ENCODE data around the gene TPM2.

TPM2 gene

DNA sequence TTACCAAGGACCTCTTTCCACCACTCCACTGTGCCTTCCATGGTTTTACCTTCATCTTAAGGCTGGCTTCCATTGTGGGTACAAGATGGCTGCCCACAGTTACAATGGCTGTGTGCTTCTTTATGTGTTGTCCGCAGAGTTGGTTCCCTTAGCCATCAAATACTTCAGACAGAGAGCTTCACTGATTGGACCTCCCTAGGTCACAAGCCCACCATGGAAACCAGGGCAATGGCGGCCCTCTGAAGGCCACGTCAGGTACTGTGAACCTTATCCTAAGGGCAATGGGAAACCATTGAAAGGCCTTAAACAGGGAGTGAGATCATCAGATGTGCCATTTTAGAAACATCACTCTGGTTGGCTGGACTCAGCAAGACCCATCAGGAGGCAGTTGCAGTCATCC, 21.8 kb downstream of the TPM2 start:
- Mint-ChIP-seq H3K9me3 (no peaks in the 10 kb centered on the region), H3K36me3 (ENCODE audit: low read depth) (no peaks in the 10 kb centered on the region), H3K4me3 (no peak overlapping the region)

DNA sequence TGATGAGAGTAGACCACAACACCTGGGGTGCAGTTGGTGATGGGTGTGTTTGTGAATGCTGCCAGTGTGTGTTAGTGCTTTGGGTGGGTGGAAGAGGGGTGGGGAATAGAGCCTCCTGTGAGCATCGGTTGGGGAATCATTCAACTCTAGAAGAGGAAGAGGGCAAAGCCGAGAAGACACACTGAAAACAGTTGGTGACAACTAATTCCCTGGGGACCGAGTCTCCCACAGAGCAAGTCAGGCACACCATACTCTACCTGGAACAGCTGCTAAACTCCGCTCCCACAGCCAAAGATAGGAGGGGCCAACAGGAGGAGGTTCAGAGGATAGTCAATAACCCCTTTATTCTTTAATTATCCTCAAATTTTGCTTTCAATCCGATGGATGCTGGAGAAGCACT, 23.2 kb downstream of the TPM2 start:
- H3K9me3 Mint-ChIP-seq = no peaks in the 10 kb centered on the region
- no peak overlapping the region for H3K27ac Mint-ChIP-seq
- no peak overlapping the region for H3K4me3 Mint-ChIP-seq

More for the DNA sequence above, 21.8 kb downstream of the TPM2 start:
- H3K4me1 Mint-ChIP-seq (ENCODE audit: low read depth) = peaks cover 22% of the 10 kb centered on the region
- no peak overlapping the region for H3K27ac Mint-ChIP-seq
- no peak for DNase-seq (ENCODE audit: low spot score)
- peaks cover 1% of the 10 kb centered on the region for H3K27me3 Mint-ChIP-seq (ENCODE audit: low read depth)

DNA sequence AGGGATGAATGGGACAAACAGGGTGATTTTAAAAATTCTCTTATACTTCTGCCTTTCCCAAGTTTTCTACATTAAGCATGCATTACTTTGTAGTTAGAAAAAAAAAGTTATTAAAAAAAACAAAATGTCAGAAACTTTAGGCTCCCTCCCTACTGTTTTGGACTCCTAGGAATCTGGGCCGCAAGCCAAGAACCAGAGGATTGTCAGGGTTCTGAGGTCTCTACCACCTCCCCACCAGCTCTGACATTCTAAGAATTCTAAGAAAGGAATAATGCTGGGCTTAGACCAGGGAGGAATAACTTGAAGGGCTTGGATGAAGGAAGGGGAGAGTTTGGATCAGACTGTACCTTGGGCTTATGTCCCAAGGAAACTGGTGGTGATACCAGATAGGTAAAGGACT, 23.7 kb downstream of the TPM2 start:
- no peaks in the 10 kb centered on the region for H3K27me3 Mint-ChIP-seq (ENCODE audit: low read depth)
- no peak overlapping the region for H3K27ac Mint-ChIP-seq
- peaks cover 39% of the 10 kb centered on the region for H3K4me1 Mint-ChIP-seq (ENCODE audit: low read depth)
- peaks cover 13% of the 10 kb centered on the region for H3K36me3 Mint-ChIP-seq (ENCODE audit: low read depth)
- peak overlapping the region; percentile 65 for H3K4me3 Mint-ChIP-seq
- H3K9me3 Mint-ChIP-seq = no peaks in the 10 kb centered on the region
- DNase-seq (ENCODE audit: low spot score) = no peak

More for the DNA sequence above, 23.2 kb downstream of the TPM2 start:
- H3K27me3 Mint-ChIP-seq (ENCODE audit: low read depth) = no peaks in the 10 kb centered on the region
- peaks cover 10% of the 10 kb centered on the region for H3K36me3 Mint-ChIP-seq (ENCODE audit: low read depth)
- H3K4me1 Mint-ChIP-seq (ENCODE audit: low read depth) = peaks cover 36% of the 10 kb centered on the region
- no peak for DNase-seq (ENCODE audit: low spot score)

DNA sequence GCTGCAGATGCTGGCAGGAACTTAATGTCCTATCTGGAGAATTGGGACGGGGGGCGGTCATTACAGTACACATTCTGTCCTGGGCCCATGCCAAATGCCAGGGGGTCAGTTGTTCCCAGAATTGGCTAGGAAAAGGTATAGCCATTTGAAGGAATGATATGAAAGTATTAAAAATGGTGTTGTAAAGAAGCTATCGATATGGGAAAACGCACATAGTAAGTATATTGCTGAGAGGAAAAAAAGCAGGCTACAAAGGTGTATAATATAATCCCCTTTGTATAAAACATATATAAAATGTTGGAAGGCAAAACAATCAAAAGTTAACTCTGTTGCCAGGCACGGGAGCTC, 24.3 kb downstream of the TPM2 start:
- Mint-ChIP-seq H3K36me3 (ENCODE audit: low read depth) (peaks cover 19% of the 10 kb centered on the region), H3K27ac (peak overlapping the region; percentile 87), H3K27me3 (ENCODE audit: low read depth) (no peaks in the 10 kb centered on the region), H3K9me3 (no peaks in the 10 kb centered on the region), H3K4me3 (peak overlapping the region; percentile 92), H3K4me1 (ENCODE audit: low read depth) (peaks cover 45% of the 10 kb centered on the region)
- DNase-seq (ENCODE audit: low spot score) = no peak

DNA sequence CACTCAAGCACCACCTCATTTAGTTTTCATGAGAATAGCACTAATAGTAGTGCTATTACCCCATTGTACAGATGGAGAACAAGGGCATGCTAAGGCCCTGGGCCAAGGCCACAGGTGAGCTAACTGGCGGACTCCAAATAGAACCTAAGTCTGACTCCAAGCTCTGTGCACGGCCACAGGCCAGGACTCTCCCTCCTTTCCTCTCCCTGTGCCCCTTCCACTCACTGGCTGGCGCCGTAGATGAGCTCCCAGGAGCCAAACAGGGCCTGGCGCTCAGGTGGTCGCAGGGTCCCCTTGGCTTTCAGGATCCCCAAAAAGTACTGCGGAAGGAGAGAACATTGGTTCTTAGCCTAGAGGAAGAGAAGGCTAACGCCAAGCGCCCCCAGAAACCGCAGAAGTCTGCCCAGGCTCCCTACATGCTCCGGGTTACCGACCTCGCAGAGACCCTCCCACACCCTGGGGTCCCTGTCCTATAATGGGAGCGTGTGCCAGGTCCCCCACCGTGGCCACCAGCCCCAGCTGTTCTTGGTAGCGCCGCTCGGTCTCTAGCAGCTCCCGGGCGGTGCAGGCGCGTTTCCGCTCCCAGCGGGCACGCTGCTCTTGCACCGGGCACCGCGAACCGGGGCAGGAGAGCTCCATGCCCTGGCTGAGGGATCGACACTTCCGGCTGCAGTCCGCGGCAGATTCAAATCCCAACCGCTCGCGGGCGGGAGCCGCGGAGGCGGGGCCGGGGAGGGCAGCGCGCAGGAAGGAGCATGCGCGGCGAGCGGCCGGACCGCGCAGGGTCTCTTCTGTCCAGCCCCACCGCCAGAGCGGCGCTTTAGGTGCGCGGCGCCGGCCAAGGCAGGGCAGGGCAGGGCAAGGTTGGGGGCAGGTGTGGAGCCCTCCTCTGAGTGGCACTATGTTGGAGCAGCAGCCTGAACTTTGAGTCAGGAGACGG, 24.9 kb downstream of the TPM2 start, which contains the start of gene ARHGEF39:
TSS of gene ARHGEF39 (minus strand) at position 665 of the 940 bp plus-strand sequence. CDS start at position 639, 26 bp downstream.
- peak within 1 kb of the TSS; percentile 92 for H3K4me3 Mint-ChIP-seq
- DNase-seq (ENCODE audit: low spot score) = peak; percentile 87
- H3K9me3 Mint-ChIP-seq = no peaks in the 10 kb centered on the region
- peaks cover 49% of the 10 kb centered on the region for H3K4me1 Mint-ChIP-seq (ENCODE audit: low read depth)
- no peaks in the 10 kb centered on the region for H3K27me3 Mint-ChIP-seq (ENCODE audit: low read depth)
- peak within 1 kb of the TSS; percentile 87 for H3K27ac Mint-ChIP-seq
- H3K36me3 Mint-ChIP-seq (ENCODE audit: low read depth) = peaks cover 25% of the 10 kb centered on the region

DNA sequence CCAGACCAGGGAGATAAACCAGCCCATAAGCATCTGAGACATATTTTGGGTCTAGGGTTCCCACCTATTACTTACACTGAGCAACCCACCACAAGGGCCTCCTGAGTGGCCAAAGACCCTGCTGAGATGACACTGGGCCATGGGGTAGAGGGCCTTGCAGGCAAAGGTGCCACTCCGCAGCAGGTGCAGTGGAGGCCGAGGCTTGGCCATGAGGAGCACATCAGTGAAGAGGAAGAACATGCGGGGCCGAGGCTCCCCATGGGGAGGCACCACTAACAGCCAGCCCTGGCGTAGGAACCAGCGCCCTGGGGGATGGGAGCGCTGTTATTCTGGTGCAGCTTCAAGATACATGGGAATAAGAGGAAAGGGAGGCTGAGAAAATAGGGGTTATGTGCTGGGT, 27.3 kb downstream of the TPM2 start:
- Mint-ChIP-seq H3K4me3 (peak overlapping the region; percentile 92), H3K9me3 (no peaks in the 10 kb centered on the region), H3K36me3 (ENCODE audit: low read depth) (peaks cover 36% of the 10 kb centered on the region)

DNA sequence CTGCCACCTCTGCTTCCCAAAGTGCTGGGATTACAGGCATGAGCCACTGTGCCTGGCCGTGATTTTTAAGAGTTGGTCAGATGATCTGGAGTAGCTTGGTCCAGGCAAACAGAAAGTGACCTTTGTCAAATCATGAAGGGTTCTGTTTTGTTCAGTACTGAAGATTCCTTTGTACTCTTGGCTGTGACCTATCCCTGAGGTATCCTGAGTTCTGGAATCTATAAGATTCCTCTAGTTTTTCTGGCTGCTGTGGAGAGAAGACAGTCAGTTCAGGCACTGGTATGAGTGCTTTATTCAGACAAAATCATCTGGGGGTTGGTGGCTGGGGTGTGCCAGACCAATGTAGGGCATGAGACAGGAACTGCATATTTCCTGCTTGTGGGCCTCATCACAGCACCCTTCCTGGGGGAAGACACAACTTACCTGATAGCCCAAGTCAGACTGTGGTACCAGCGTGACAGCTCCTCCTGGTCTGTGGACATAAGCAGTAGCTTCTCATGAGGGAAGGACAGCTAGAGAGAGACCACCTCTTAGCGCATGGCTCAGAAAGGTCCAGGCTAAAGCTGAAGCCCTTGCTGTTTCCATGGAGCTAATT, 27.9 kb downstream of the TPM2 start:
- Mint-ChIP-seq H3K27ac (peak overlapping the region; percentile 87), H3K4me1 (ENCODE audit: low read depth) (peaks cover 69% of the 10 kb centered on the region), H3K9me3 (no peaks in the 10 kb centered on the region), H3K36me3 (ENCODE audit: low read depth) (peaks cover 36% of the 10 kb centered on the region), H3K27me3 (ENCODE audit: low read depth) (peaks cover 6% of the 10 kb centered on the region), H3K4me3 (peak overlapping the region; percentile 92)
- DNase-seq (ENCODE audit: low spot score) = no peak

More for the DNA sequence above, 27.3 kb downstream of the TPM2 start:
- peaks cover 63% of the 10 kb centered on the region for H3K4me1 Mint-ChIP-seq (ENCODE audit: low read depth)
- H3K27ac Mint-ChIP-seq = peak overlapping the region; percentile 87
- H3K27me3 Mint-ChIP-seq (ENCODE audit: low read depth) = peaks cover 6% of the 10 kb centered on the region
- DNase-seq (ENCODE audit: low spot score) = no peak

DNA sequence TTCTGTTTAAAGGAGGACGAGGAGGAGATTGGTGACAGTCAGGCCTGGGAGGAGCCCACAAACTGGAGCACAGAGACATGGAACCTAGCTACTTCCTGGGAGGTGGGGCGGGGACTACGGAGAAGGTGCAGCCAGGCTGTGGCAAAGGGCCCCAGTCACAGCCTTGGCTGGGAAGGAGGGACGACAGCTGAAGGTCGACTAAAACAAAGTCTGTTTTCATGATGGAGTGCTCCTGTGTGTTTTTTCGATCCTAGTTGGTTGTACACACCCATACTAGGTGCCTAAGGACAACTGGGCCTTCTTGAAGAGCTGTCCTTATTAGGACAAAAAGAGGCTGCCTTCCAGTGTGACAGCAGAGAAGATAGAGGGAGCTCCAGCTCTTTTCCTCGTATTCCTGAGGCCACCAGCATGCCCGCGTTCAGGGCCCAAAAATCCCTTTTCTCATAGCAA, 28.7 kb downstream of the TPM2 start:
- H3K27ac Mint-ChIP-seq = peak overlapping the region; percentile 46
- no peaks in the 10 kb centered on the region for H3K9me3 Mint-ChIP-seq
- H3K27me3 Mint-ChIP-seq (ENCODE audit: low read depth) = peaks cover 6% of the 10 kb centered on the region
- H3K4me3 Mint-ChIP-seq = peak overlapping the region; percentile 61
- H3K36me3 Mint-ChIP-seq (ENCODE audit: low read depth) = peaks cover 36% of the 10 kb centered on the region
- H3K4me1 Mint-ChIP-seq (ENCODE audit: low read depth) = peaks cover 74% of the 10 kb centered on the region
- no peak for DNase-seq (ENCODE audit: low spot score)

DNA sequence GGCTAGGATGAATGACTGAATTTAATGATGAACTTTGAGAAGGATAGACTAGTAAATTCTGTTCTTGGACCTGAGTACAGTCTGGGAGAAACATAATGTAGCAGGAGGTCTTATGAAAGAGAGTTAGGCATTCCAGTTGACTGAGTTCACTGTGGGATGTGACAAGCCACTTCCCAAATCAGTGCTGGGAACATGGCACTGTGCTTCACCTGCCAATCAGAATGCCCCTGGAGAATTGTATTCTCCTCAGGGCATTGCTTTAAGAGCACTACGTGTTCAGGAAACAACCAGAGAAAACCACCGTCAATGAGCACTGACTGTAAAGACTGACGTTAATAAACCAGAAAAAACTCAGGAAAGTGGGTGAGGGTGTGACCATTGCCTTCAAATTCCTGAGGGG, 30.4 kb downstream of the TPM2 start:
- peaks cover 6% of the 10 kb centered on the region for H3K27me3 Mint-ChIP-seq (ENCODE audit: low read depth)
- DNase-seq (ENCODE audit: low spot score) = no peak
- peak overlapping the region; percentile 89 for H3K4me3 Mint-ChIP-seq
- H3K9me3 Mint-ChIP-seq = no peaks in the 10 kb centered on the region
- peak overlapping the region; percentile 77 for H3K27ac Mint-ChIP-seq
- peaks cover 36% of the 10 kb centered on the region for H3K36me3 Mint-ChIP-seq (ENCODE audit: low read depth)
- H3K4me1 Mint-ChIP-seq (ENCODE audit: low read depth) = peaks cover 70% of the 10 kb centered on the region

DNA sequence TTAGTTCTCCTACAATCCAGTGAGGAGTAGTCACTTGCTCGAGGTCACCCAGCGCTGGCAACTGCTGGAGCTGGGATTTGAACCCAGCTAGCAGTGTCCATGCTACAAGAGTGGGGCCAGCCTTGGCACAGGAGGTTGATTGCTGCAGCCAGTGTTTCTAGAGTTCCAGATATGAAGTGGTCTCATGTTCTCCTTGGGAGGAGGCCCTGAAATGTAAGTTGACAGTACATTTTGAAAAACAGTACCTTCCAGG, 30.8 kb downstream of the TPM2 start:
- peak overlapping the region; percentile 89 for H3K4me3 Mint-ChIP-seq

DNA sequence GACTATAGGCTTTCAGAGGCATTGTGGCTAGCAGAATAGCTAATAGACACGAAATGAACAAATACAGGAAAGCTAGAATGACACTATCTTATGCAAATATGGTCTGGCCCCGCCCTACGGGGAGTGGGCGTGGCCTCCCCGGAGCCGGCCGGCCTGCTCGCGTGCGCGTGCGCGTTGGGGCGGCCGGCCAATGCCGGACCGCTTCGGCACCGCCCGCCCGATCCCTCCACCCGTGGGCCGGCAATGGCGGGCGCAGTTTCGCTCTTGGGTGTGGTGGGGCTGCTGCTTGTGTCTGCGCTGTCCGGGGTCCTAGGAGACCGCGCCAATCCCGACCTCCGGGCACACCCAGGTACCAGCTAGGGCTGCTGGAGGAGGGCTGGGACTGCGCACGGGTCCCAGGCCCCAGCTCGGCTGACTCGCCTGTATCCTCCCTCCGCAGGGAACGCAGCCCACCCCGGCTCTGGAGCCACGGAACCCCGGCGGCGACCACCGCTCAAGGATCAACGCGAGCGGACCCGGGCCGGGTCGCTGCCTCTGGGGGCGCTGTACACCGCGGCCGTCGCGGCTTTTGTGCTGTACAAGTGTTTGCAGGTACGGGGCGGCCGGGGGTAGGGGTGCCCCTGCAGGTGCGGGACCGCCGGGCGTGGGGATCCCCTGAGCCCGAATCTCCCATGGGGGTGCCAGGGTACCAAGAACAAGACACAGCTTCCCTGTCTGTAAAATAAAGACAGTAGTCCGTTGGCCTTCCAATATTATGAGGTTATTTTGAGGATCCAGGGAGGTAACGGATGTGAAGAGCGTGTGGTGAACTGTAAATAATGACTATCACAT, 31.4 kb downstream of the TPM2 start, which contains the start of gene CCDC107:
TSS of gene CCDC107 (plus strand) at position 156 of the 831 bp plus-strand sequence. CDS start at position 244, 88 bp downstream.
- Mint-ChIP-seq H3K9me3 (no peaks in the 10 kb centered on the region), H3K27me3 (ENCODE audit: low read depth) (peaks cover 6% of the 10 kb centered on the region), H3K4me3 (peak within 1 kb of the TSS; percentile 89), H3K36me3 (ENCODE audit: low read depth) (peaks cover 36% of the 10 kb centered on the region), H3K4me1 (ENCODE audit: low read depth) (peaks cover 62% of the 10 kb centered on the region), H3K27ac (peak within 1 kb of the TSS; percentile 99)
- DNase-seq (ENCODE audit: low spot score) = peak; percentile 86

More for the DNA sequence above, 30.8 kb downstream of the TPM2 start:
- Mint-ChIP-seq H3K36me3 (ENCODE audit: low read depth) (peaks cover 36% of the 10 kb centered on the region), H3K9me3 (no peaks in the 10 kb centered on the region), H3K4me1 (ENCODE audit: low read depth) (peaks cover 66% of the 10 kb centered on the region), H3K27me3 (ENCODE audit: low read depth) (peaks cover 6% of the 10 kb centered on the region), H3K27ac (peak overlapping the region; percentile 77)
- DNase-seq (ENCODE audit: low spot score) = no peak

DNA sequence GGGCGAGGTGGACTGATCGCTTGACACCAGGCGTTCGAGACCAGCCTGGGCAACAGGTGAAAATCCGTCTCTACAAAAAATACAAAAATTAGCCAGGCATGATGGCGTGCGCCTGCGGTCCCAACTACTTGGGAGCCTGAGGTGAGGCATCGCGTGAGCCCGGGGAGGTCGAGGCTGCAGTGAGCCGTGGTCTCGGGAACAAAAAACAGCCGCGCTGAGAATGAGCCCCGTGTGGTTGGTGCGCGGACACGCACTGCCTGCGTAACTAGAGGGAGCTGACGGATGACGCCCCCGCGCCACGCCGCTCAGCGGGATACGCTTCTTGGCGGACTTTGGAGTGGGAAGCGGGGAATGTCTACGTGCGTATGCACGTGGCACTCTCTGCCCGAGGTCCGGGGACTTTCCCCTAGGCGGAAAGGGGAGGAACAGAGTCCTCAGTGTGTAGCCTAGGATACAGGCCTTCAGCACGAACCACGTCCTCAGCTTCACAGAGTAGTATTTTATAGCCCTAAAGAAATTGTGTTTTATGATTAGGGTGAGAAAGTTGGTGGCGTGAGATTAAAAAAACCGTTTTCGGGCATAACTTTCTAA, 32.1 kb downstream of the TPM2 start, which contains the start of gene RMRP:
TSS of gene RMRP (minus strand) at position 474 of the 591 bp plus-strand sequence.
- peaks cover 57% of the 10 kb centered on the region for H3K4me1 Mint-ChIP-seq (ENCODE audit: low read depth)
- H3K27ac Mint-ChIP-seq = peak within 1 kb of the TSS; percentile 99
- peaks cover 6% of the 10 kb centered on the region for H3K27me3 Mint-ChIP-seq (ENCODE audit: low read depth)
- H3K4me3 Mint-ChIP-seq = peak within 1 kb of the TSS; percentile 89
- no peaks in the 10 kb centered on the region for H3K9me3 Mint-ChIP-seq
- DNase-seq (ENCODE audit: low spot score) = peak; percentile 97
- peaks cover 35% of the 10 kb centered on the region for H3K36me3 Mint-ChIP-seq (ENCODE audit: low read depth)

DNA sequence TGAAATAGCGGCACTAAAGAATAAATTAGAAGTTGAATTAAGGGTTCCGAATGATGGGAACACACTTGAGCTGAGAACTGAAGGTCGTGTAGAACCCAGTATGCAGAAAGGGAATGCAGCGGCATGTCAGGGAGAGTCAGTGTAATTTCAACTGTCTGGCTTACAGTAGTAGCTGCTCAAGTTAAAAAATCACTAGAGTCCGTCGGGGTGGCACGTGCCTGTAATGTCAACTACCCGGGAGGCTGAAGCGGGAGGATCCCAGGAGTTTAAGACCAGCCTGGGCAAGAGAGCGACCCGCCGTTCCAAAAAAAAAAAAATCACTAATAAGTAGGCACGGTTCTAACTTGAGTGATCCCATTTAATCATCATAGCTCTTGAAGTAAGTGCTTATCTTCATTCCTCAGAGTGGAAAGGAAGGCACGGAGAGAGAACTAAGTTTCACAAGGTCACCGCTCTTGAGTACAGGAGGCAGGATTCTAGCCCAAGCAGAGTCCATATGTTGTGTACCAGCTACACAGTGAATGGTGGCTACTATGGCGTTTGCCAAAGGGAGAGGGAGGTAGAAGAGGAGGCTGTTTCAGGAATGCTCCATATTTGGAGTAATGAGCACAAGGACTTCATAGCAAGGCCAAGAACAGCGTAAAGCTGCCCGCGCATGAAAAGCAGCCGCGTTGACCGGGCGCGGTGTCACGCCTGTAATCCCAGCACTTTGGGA, 32.7 kb downstream of the TPM2 start:
- peaks cover 6% of the 10 kb centered on the region for H3K27me3 Mint-ChIP-seq (ENCODE audit: low read depth)
- no peaks in the 10 kb centered on the region for H3K9me3 Mint-ChIP-seq
- peaks cover 28% of the 10 kb centered on the region for H3K36me3 Mint-ChIP-seq (ENCODE audit: low read depth)
- H3K4me1 Mint-ChIP-seq (ENCODE audit: low read depth) = peaks cover 53% of the 10 kb centered on the region
- DNase-seq (ENCODE audit: low spot score) = no peak
- H3K27ac Mint-ChIP-seq = peak overlapping the region; percentile 99
- peak overlapping the region; percentile 86 for H3K4me3 Mint-ChIP-seq

Measured in T-helper 2 cell treated with Interferon-gamma antibody and Interleukin-4, amounts not matched to agents 5 μg/mL and 100 μg/mL, for 36 hours (primary cell).